Panc1 (cell line): ENCODE results near the gene ASGR2. TPM values are rescaled to one million over a fixed set of nuclear protein-coding genes. Genes with fewer than 3 reads are reported as not detected.

Experiments
- ATAC-seq: fragments of 200-7000 bp; cut with Tn5 transposase; 2 replicates; pipeline ENCODE4 v1.9.1; 2020; ENCODE audit warnings: mild to moderate bottlenecking, moderate library complexity
- BruUV-seq: library from RNA; stranded (reverse); fragments of 400-500 nt; replicated peaks from 2 replicates; lab custom pipeline; 2021; lab: Mats Ljungman, UMichigan
- CTCF ChIA-PET: fragments of 300-600 bp; sonication (Branson Sonifier 250); formaldehyde crosslinking; loops from one replicate; lab custom pipeline; 2022; ENCODE audit warnings: antibody characterized with exemption; lab: Charles Lee
- POLR2A ChIA-PET: fragments of 300-600 bp; sonication (Branson Sonifier 250); formaldehyde crosslinking; loops from one replicate; lab custom pipeline; 2022; ENCODE audit warnings: antibody characterized with exemption; lab: Charles Lee
- DNase-seq: peaks from one replicate; pipeline ENCODE4 v3.0.0-alpha.2; 2010; ENCODE audit warnings: low read depth, low spot score
- H3K27ac ChIP-seq: 2 replicates; pipeline ENCODE4 v1.5.1; 2011; ENCODE audit warnings: mild to moderate bottlenecking, low read length, inconsistent platforms
- H3K27me3 ChIP-seq: fragments of 200-500 bp; sonication (Bioruptor generic); 2 replicates; pipeline ENCODE4 v1.6.0; 2014; ENCODE audit warnings: low read length, inconsistent platforms; ENCODE audit not compliant: control insufficient read depth, insufficient read depth
- H3K36me3 ChIP-seq: fragments of 200-500 bp; sonication (Bioruptor generic); 2 replicates; pipeline ENCODE4 v1.5.1; 2014; ENCODE audit warnings: inconsistent platforms, mild to moderate bottlenecking, low read length, moderate library complexity; ENCODE audit not compliant: control insufficient read depth, insufficient read depth
- H3K4me1 ChIP-seq: 2 replicates; pipeline ENCODE4 v1.5.1; 2011; ENCODE audit warnings: inconsistent platforms, mild to moderate bottlenecking, low read length, moderate library complexity; ENCODE audit not compliant: control insufficient read depth, insufficient read depth
- H3K4me3 ChIP-seq, 2 experiments: 2 replicates each; pipeline ENCODE4 v1.5.1; 2011 to 2012; ENCODE audit warnings: low read depth in 2 of 2, low read length in 2 of 2, mild to moderate bottlenecking in 2 of 2, inconsistent platforms in 1 of 2, moderate library complexity in 1 of 2
- H3K9me3 ChIP-seq: fragments of 200-500 bp; sonication (Bioruptor generic); 2 replicates; pipeline ENCODE4 v1.5.1; 2014; ENCODE audit warnings: low read depth, mild to moderate bottlenecking, inconsistent platforms, low read length, moderate library complexity; ENCODE audit not compliant: control insufficient read depth, insufficient read depth
- POLR2AphosphoS5 ChIP-seq: IDR thresholded peaks from 2 replicates; pipeline ENCODE4 v1.6.1; 2012; ENCODE audit warnings: mild to moderate bottlenecking, low read depth, low read length, moderate library complexity
- REST ChIP-seq, 2 experiments: IDR thresholded peaks; 2 replicates each; pipeline ENCODE4 v1.6.1; 2011 to 2012; ENCODE audit warnings: low read depth in 2 of 2, control low read depth in 1 of 2, low read length in 1 of 2, mild to moderate bottlenecking in 1 of 2, moderate library complexity in 1 of 2; ENCODE audit not compliant: insufficient read depth in 1 of 2
- SIN3A ChIP-seq: IDR thresholded peaks from 2 replicates; pipeline ENCODE4 v1.6.1; 2012; ENCODE audit warnings: low read depth, mild to moderate bottlenecking, low read length, moderate library complexity, borderline replicate concordance; ENCODE audit not compliant: insufficient read depth
- TCF7L2 ChIP-seq: IDR thresholded peaks from 2 replicates; pipeline ENCODE4 v1.6.1; 2011; ENCODE audit warnings: mild to moderate bottlenecking, low read depth, low read length, inconsistent platforms
- in situ Hi-C: cut with HindIII; loops from 2 replicates; pipeline ENCODE4 v1.10.0; 2016; ENCODE audit warnings: low sequenced_read_pairs, low pct_unique_long_range_greater_than_20kb
- intact Hi-C: fragments of 100-400 bp; cut with micrococcal nuclease; formaldehyde crosslinking; loops from one replicate; pipeline ENCODE4 v1.10.0; 2022; ENCODE audit not compliant: unreplicated experiment
- total RNA-seq: library from RNA; stranded (reverse); gene quantifications from one replicate; pipeline ENCODE4 v1.2.1, GENCODE V29; 2021; ENCODE audit not compliant: unreplicated experiment
- TF ChIP-seq, protein P1 (sequence below): fragments of 450-650 bp; IDR thresholded peaks from 2 replicates; pipeline ENCODE4 v1.5.1; 2017; ENCODE audit warnings: mild to moderate bottlenecking

Gene ASGR2
- total RNA-seq, 1 experiment from 2014 or later: 0.21 TPM

- ATAC-seq (no peak), DNase-seq (no peak)
- no TSS peak for BruUV-seq
- intact Hi-C loops (no loop called here), in situ Hi-C loops (no loop called here)
- no peaks in the 10 kb centered on the region for H3K27me3 ChIP-seq
- H3K9me3 ChIP-seq: no peaks in the 10 kb centered on the region
- H3K4me3 ChIP-seq: no peak overlapping the region
- no peaks in the 10 kb centered on the region; the same call in 1 of the 2 replicates for H3K4me1 ChIP-seq
- TF ChIP-seq POLR2AphosphoS5 (no peak), TCF7L2 (no peak), SIN3A (no peak), REST (IDR thresholded peaks at IDR 0.05; ENCODE audit: insufficient read depth in 1 of 2, low read depth in 2 of 2, low read length in 1 of 2) (no peak)
- TF ChIP-seq, protein P1, sequence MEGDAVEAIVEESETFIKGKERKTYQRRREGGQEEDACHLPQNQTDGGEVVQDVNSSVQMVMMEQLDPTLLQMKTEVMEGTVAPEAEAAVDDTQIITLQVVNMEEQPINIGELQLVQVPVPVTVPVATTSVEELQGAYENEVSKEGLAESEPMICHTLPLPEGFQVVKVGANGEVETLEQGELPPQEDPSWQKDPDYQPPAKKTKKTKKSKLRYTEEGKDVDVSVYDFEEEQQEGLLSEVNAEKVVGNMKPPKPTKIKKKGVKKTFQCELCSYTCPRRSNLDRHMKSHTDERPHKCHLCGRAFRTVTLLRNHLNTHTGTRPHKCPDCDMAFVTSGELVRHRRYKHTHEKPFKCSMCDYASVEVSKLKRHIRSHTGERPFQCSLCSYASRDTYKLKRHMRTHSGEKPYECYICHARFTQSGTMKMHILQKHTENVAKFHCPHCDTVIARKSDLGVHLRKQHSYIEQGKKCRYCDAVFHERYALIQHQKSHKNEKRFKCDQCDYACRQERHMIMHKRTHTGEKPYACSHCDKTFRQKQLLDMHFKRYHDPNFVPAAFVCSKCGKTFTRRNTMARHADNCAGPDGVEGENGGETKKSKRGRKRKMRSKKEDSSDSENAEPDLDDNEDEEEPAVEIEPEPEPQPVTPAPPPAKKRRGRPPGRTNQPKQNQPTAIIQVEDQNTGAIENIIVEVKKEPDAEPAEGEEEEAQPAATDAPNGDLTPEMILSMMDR: no peak
- ChIA-PET POLR2A (no interaction called here), CTCF (interaction anchor here (0.6 to 2.2 kb wide), 5 partner anchors 28 to 1701 kb away, joined by 3 to 9 read pairs (median 5); no protein-coding TSS in a partner anchor)
- no peaks in the 10 kb centered on the region for H3K36me3 ChIP-seq
- H3K27ac ChIP-seq: no peak overlapping the region
Measured at GRCh38 chr17:7137171-7137943, 22.7 kb upstream of the ASGR2 start.

- ChIA-PET CTCF (interaction anchor here (0.6 to 2.2 kb wide), 6 partner anchors 25 to 1700 kb away, joined by 3 to 16 read pairs (median 6); no protein-coding TSS in a partner anchor), POLR2A (no interaction called here)
- Histone ChIP-seq H3K27ac (no peak overlapping the region), H3K36me3 (no peaks in the 10 kb centered on the region), H3K27me3 (no peaks in the 10 kb centered on the region), H3K9me3 (no peaks in the 10 kb centered on the region), H3K4me1 (no peaks in the 10 kb centered on the region; the same call in 1 of the 2 replicates), H3K4me3 (peak overlapping the region; percentile 21 to 43)
- DNase-seq: peak; percentile 61
- intact Hi-C loops (loop anchor here (1.0 kb wide), 1 partner anchor 84 kb away; no protein-coding TSS in a partner anchor), in situ Hi-C loops (no loop called here)
- ATAC-seq: no peak
- BruUV-seq: no TSS peak
- TF ChIP-seq SIN3A: no peak
- TF ChIP-seq, protein P1: peak; percentile 90
- TF ChIP-seq TCF7L2: no peak
- no peak for TF ChIP-seq REST (IDR thresholded peaks at IDR 0.05; ENCODE audit: insufficient read depth in 1 of 2, low read depth in 2 of 2, low read length in 1 of 2)
- no peak for TF ChIP-seq POLR2AphosphoS5
Measured at GRCh38 chr17:7136266-7136877, 21.8 kb upstream of the ASGR2 start.
